ENCODE results near the gene ARL15.

Gene ARL15

DNA sequence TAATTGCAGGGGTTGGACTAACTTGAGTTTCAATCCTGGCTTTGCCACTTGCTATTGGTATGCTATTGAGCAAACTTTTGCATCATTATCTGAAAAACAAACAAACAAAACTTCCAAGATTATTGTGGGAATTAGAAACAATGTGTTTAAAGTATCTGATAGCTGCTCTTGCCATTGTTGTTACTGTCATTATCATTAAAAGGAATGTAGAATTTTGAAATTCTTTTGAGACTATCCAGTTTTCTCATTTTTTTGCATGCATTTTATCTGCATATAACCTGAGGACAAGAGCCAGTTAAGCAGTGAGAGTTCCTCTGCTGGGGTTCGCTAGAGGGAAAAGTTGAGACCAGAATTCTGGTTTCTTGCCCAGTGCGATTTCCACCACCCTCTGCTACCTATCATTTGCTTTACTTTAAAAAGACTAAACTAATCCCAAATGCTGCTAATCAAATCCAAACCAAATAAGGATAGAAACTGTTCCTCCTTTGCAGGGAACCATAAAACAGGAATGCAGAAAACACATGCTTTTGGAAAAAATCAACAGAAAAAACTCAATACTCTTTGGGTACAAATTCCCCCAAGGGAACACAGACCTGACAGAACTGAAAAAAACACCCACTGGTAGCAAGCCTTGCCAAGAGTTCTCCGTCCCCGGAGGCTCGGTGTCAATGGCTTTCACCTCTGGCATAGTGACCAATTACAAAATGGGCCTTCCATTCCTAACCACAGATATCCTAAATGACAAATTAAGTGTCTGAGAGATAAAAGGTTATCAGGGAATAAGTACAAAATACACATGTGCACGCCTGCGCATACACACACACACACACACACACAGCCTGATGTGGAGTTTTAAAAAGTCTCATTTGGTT is 373.7 kb downstream of the ARL15 start:
- Mint-ChIP-seq H3K27ac (no peak overlapping the region), H3K4me1 (ENCODE audit: low read depth) (no peaks in the 10 kb centered on the region), H3K9me3 (ENCODE audit: low read depth) (no peaks in the 10 kb centered on the region), H3K36me3 (peaks cover 10% of the 10 kb centered on the region), H3K27me3 (no peaks in the 10 kb centered on the region), H3K4me3 (no peak overlapping the region)

DNA sequence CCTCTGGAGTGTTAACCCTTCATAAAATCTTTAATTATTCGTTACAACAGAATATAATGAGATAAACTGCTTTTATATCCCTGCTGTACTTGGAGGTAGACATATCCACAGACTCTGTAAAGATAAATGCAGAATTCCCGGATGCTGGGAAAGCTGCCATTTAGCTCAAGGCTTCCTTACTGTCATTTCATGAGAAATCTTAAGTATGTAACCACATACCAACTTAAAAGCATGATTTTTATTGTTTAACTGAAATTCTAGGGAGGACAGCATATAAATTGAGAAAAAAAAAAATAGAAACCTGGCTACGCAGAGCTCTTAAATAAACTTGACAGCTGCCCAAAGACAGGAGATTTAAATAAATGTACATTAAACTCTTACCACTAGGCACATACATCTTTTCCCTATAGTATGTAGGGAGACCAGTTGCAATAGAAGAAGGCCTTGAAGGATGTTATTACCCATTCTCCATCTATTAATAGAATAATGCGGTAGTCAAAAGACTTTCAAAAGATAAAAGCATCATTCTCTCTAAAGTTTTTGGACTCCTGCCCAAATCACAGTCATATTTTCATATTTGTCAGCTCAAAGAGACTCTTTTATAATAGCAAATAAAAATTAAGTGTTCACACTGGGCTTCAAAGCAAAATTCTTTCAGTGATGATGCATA is 376.1 kb downstream of the ARL15 start:
- Mint-ChIP-seq H3K9me3 (ENCODE audit: low read depth) (no peaks in the 10 kb centered on the region), H3K4me1 (ENCODE audit: low read depth) (no peaks in the 10 kb centered on the region), H3K36me3 (peaks cover 6% of the 10 kb centered on the region), H3K27ac (no peak overlapping the region), H3K4me3 (no peak overlapping the region), H3K27me3 (no peaks in the 10 kb centered on the region)

DNA sequence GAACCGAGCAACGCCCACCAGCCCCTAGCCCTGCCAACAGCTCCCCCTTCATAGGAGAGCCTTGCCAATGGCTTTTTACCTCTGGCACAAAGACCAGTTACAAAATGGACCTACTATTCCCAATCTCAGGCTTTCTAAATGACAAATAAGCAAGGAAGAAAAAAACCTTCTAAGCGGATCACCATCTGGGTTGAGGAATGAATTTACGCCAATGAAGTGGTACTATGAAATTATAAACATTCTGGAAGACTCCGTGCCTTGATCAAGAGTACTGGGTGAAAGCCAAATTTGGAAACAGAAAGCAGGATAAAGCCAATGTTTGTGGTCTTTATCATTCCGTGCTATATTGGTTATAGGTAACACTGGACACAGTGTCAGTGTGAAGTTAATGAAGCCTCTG is 378.0 kb downstream of the ARL15 start:
- H3K27ac Mint-ChIP-seq: no peak overlapping the region
- H3K9me3 Mint-ChIP-seq (ENCODE audit: low read depth): no peaks in the 10 kb centered on the region

DNA sequence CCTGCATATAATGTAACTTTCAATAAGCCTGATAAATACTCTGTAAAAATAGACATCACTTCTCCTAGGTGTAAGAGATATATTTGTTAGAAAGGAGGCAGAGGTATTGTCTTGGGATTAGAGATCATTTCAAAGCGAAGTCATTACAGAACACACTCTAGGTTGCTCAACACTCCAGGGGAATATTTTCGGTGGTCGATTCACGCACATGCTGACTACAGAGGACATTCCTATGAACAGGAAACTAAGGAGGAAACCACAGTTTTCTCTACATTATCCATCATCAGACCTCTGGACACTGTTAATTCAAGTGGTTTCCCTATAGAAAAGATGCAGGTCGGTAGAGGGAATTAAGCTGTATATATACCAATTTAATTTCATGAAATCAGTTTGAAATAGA is 379.9 kb downstream of the ARL15 start:
- H3K4me1 Mint-ChIP-seq (ENCODE audit: low read depth): no peaks in the 10 kb centered on the region
- no peaks in the 10 kb centered on the region for H3K9me3 Mint-ChIP-seq (ENCODE audit: low read depth)
- no peak overlapping the region for H3K27ac Mint-ChIP-seq
- no peaks in the 10 kb centered on the region for H3K36me3 Mint-ChIP-seq
- H3K27me3 Mint-ChIP-seq: no peaks in the 10 kb centered on the region
- H3K4me3 Mint-ChIP-seq: no peak overlapping the region

More for the DNA sequence above, 378.0 kb downstream of the ARL15 start:
- Mint-ChIP-seq H3K27me3 (no peaks in the 10 kb centered on the region), H3K36me3 (no peaks in the 10 kb centered on the region), H3K4me1 (ENCODE audit: low read depth) (no peaks in the 10 kb centered on the region), H3K4me3 (no peak overlapping the region)

DNA sequence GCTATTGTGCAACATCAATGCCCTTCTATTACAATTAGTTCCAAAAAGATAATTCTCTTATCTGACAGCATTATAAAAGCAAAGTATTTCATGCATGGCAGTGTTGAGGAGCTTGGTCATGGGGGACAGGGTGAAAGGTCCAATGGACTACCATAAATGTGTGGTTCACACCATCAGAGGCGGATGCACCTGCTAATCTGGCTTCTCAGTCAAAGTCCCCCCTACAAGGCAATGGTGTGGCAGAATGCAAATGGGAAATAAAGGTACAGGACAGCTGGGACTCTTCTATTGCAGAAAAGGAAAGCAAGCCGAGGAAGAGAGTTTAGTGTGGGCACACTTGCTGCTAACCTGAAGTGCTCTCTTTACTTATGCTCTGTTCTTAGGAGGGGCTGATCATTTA is 380.8 kb downstream of the ARL15 start:
- Mint-ChIP-seq H3K27me3 (no peaks in the 10 kb centered on the region), H3K9me3 (ENCODE audit: low read depth) (no peaks in the 10 kb centered on the region), H3K4me3 (no peak overlapping the region), H3K4me1 (ENCODE audit: low read depth) (no peaks in the 10 kb centered on the region), H3K27ac (no peak overlapping the region), H3K36me3 (no peaks in the 10 kb centered on the region)

DNA sequence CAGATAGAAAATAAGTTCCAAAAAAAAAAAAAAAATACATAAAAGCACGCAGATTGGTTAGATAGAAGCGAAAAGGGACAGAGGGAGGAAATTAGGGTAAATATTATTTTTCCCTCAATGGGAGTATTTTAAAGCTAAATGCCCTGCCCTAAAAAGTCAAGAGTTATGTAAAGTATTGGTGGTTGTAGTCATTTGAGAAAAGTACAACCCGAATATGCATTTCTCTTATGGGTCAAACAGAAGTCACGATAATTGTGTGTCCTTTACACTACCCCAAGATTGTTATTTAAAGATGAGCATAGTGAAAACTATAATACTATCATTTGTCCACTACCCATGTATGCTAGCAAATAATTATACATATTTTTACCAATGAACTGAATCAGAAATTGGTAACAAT is 381.2 kb downstream of the ARL15 start:
- H3K27ac Mint-ChIP-seq: no peak overlapping the region
- H3K27me3 Mint-ChIP-seq: no peaks in the 10 kb centered on the region
- H3K36me3 Mint-ChIP-seq: no peaks in the 10 kb centered on the region
- no peaks in the 10 kb centered on the region for H3K9me3 Mint-ChIP-seq (ENCODE audit: low read depth)
- no peaks in the 10 kb centered on the region for H3K4me1 Mint-ChIP-seq (ENCODE audit: low read depth)
- no peak overlapping the region for H3K4me3 Mint-ChIP-seq

DNA sequence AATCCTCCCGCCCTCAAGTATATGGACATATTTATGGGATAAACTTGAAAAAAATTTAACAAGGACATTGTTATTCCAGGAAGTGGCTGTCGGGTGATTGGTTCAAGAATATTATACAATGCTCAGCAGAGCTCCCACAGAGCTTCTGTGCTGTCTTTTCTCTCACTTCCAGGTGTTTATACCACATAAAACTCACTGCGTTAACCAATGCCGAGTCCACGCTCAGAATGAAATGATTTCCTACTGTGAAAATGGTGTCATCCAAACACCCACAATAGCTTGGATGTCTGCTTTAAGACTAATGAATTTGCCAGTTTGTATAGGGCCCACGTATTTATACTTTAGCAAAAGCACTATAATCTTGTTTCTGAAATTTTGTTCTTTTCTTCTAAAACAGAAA is 381.7 kb downstream of the ARL15 start:
- no peaks in the 10 kb centered on the region for H3K9me3 Mint-ChIP-seq (ENCODE audit: low read depth)
- no peaks in the 10 kb centered on the region for H3K4me1 Mint-ChIP-seq (ENCODE audit: low read depth)

DNA sequence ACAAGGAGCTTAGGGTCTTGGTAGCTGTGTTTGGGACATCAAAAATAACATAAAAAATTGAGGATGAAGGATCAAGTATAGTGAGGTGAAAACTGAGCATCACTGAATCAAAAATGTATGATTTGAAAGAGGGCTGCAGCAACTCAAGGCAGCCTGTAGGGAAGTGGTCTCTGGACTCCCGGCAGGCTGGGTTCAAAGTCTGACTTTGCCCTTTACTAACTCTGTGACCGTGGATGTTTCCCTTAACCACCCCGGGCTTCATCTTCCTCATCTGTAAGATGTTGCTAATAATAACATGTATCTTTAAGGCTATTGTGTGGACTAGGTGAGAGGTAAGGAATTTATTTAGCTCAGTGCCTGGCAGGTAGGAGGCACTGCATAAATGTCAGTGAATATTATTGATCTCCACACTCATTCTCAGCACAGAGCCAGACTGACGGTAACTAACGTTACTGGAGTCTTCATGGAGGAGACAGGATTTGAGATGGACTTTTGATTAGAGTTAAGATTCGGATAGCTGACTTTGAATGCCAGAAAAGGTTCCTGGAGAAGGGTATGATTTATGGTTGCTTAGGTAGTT is 382.6 kb downstream of the ARL15 start:
- Mint-ChIP-seq H3K4me3 (no peak overlapping the region), H3K36me3 (no peaks in the 10 kb centered on the region), H3K27ac (no peak overlapping the region), H3K9me3 (ENCODE audit: low read depth) (no peaks in the 10 kb centered on the region), H3K27me3 (no peaks in the 10 kb centered on the region), H3K4me1 (ENCODE audit: low read depth) (no peaks in the 10 kb centered on the region)

More for the DNA sequence above, 381.7 kb downstream of the ARL15 start:
- Mint-ChIP-seq H3K4me3 (no peak overlapping the region), H3K27me3 (no peaks in the 10 kb centered on the region), H3K36me3 (no peaks in the 10 kb centered on the region), H3K27ac (no peak overlapping the region)

DNA sequence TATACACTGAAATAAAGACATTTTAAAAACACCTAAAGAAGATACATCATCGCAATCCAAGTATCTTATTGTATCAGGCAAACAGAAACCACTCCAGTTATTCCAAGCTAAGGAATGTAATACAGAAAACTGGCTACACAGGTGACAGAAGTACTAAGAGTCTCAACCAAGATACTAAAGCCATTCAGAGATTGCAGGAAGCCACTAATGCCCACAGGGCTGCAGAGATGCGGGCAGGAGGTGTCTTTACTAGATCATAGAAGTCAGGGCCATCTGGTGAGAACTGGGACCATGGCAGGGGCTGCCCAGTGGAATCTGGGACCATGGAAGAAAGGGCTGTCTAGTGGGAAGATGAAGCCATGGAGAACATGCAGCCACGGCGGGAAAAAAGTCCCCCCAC is 384.3 kb downstream of the ARL15 start:
- Mint-ChIP-seq H3K9me3 (ENCODE audit: low read depth) (no peaks in the 10 kb centered on the region), H3K27ac (no peak overlapping the region), H3K4me3 (no peak overlapping the region), H3K36me3 (peaks cover 6% of the 10 kb centered on the region), H3K27me3 (no peaks in the 10 kb centered on the region), H3K4me1 (ENCODE audit: low read depth) (no peaks in the 10 kb centered on the region)

DNA sequence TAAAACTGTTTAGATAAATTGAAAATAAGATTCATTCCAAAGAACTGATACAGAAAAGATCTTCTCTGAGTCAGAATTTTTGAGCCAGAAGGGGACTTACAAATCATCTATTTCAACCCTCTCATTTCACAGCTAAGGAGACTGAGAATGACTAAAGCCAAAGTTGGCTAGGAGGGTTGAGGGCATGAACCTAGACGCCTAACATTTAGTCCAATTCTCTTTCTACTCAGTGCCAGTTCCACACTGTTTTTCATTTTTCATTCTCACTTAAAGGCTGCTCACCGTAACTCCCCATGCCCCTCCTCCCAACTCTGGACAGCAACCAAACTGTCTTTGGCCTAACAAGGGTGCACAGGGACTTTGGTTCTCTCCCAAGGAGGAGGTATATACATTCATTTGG is 386.0 kb downstream of the ARL15 start:
- H3K4me1 Mint-ChIP-seq (ENCODE audit: low read depth): no peaks in the 10 kb centered on the region
- no peak overlapping the region for H3K4me3 Mint-ChIP-seq
- H3K27me3 Mint-ChIP-seq: no peaks in the 10 kb centered on the region
- no peaks in the 10 kb centered on the region for H3K9me3 Mint-ChIP-seq (ENCODE audit: low read depth)
- H3K36me3 Mint-ChIP-seq: peaks cover 6% of the 10 kb centered on the region
- H3K27ac Mint-ChIP-seq: no peak overlapping the region

DNA sequence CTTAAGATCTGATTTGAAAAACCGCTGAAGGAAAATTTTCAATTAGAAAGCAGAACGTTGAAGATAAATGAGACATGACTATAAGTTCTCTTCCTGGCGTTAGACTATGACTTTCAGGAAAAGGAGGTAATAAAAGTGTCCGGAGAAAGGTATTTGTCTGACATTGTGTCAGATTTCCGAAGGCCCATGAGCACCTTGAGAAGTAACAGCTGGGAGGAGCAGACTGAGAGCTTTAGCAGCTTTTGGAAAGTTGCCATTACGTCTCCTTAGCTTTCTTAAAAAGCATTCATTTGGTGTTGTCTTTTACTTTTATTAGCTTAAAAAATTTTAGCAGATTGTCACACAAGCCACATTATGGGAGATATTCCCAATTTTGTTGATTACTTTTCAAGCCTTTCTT is 386.4 kb downstream of the ARL15 start:
- Mint-ChIP-seq H3K36me3 (peaks cover 6% of the 10 kb centered on the region), H3K27ac (no peak overlapping the region), H3K4me3 (no peak overlapping the region), H3K4me1 (ENCODE audit: low read depth) (no peaks in the 10 kb centered on the region), H3K27me3 (no peaks in the 10 kb centered on the region), H3K9me3 (ENCODE audit: low read depth) (no peaks in the 10 kb centered on the region)

DNA sequence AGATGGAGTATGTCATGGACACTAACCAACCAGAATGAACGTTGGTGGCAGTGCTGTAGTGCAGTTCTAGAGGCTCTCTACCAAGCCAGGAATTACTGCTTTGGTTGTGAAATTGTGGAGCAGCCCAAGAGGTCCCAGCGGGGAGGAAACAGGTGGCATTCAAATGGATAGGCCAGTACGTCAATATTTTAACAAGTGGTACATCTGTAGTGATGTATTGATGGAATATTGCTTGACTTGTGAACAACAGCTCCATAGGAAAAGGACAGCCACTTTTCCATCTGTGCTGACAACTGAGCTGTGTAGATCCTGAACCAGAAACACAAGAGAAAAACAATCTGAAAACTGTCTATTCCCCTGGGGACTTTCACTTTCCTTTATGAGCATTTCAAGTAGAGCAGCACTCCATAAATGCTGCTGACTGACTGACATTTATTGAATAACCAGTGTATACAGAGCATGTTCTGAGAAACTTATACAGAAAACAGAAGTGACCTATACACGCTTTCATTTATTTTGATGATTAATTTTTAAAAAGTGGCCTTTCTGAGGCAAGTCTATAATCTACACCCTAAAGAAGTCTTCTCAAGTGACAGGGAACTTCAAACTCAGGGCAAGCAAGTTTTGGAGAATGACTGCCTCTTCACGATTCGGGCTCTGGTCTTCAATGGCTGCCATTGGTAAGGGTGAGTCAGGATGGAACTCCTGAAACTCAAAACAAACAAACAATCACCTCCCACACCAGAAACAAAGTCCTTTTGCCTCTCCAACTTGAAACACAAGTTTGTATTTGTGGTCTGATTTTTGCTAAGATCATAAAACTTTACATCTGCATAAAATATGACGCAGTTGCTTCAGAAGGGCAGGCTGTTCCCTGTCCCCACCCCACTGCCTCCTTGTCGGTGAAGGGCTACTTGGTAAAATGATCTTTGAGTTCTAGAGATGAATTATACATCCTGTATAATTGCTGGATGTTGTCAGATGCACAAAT is 387.6 kb downstream of the ARL15 start:
- H3K27me3 Mint-ChIP-seq: no peaks in the 10 kb centered on the region
- H3K27ac Mint-ChIP-seq: no peak overlapping the region
- H3K4me1 Mint-ChIP-seq (ENCODE audit: low read depth): no peaks in the 10 kb centered on the region
- no peak overlapping the region for H3K4me3 Mint-ChIP-seq
- H3K36me3 Mint-ChIP-seq: peaks cover 6% of the 10 kb centered on the region
- H3K9me3 Mint-ChIP-seq (ENCODE audit: low read depth): no peaks in the 10 kb centered on the region

DNA sequence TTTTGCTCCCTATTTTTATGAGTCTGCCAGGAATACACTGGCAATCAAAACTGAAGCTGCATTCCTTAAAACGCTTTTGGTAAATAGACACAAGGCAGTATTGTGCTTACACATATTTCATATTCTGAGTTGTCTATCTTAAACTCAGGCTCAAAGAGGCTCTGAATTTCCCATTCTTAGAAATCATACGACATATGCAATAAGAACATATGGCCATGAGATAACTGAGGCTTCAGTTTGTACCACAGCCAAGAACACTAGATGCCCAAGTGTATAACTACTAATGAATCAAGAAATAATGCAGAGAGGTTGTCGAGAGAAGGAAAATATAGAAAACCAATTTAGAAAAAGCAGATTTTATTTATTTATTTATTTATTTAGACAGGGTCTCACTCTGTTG is 392.5 kb downstream of the ARL15 start:
- Mint-ChIP-seq H3K27me3 (no peaks in the 10 kb centered on the region), H3K27ac (no peak overlapping the region), H3K4me3 (no peak overlapping the region), H3K9me3 (ENCODE audit: low read depth) (no peaks in the 10 kb centered on the region), H3K36me3 (peaks cover 6% of the 10 kb centered on the region), H3K4me1 (ENCODE audit: low read depth) (no peaks in the 10 kb centered on the region)

DNA sequence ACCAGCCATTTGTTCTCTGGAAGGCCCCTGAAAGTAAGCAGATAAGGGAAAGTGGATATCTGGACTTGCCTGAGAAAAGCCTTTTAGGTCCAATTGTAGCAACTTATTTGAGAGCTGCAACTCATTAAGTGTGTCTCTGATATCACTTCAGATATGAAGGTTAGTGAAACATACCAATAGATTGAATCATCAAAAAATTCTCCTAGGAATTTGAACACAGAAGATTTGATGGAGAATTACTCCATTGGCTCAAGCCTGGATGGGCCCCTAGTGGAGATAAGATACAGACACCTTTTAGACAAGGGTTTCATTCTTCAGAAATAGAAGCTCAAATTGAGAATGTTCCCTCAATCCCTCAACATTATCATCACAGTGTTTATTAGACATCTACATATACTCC is 393.3 kb downstream of the ARL15 start:
- no peaks in the 10 kb centered on the region for H3K27me3 Mint-ChIP-seq
- no peak overlapping the region for H3K27ac Mint-ChIP-seq
- H3K36me3 Mint-ChIP-seq: peaks cover 4% of the 10 kb centered on the region
- no peaks in the 10 kb centered on the region for H3K9me3 Mint-ChIP-seq (ENCODE audit: low read depth)
- H3K4me1 Mint-ChIP-seq (ENCODE audit: low read depth): no peaks in the 10 kb centered on the region
- no peak overlapping the region for H3K4me3 Mint-ChIP-seq
